GM12878 (cell line): ENCODE measurements around the gene MAN1B1. TPM values are rescaled to one million over a fixed set of nuclear protein-coding genes. Genes with fewer than 3 reads are reported as not detected.

Experiments
- ATAC-seq: fragments of 200-7000 bp; cut with Tn5 transposase; 3 replicates; pipeline ENCODE4 v1.9.1; 2020; ENCODE audit warnings: mild to moderate bottlenecking, moderate library complexity
- BruUV-seq: library from RNA; stranded (reverse); fragments of 400-500 nt; replicated peaks from 2 replicates; lab custom pipeline; 2021; lab: Mats Ljungman, UMichigan
- CTCF ChIA-PET: fragments of 300-600 bp; sonication (Branson Sonifier 250); formaldehyde crosslinking; extraction: SDS; loops from one replicate; lab custom pipeline; 2021; ENCODE audit warnings: inconsistent platforms; lab: Yijun Ruan, JAX
- POLR2A ChIA-PET: fragments of 350-600 bp; formaldehyde crosslinking; extraction: SDS; loops from one replicate; lab custom pipeline; 2021; ENCODE audit warnings: inconsistent platforms; lab: Charles Lee
- RAD21 ChIA-PET: fragments of 300-600 bp; sonication (Branson Sonifier 250); formaldehyde crosslinking; loops from one replicate; lab custom pipeline; 2023; ENCODE audit warnings: antibody characterized with exemption; ENCODE audit not compliant: unreplicated experiment; lab: Charles Lee
- SMC1A ChIA-PET: fragments of 300-600 bp; sonication (Branson Sonifier 250); formaldehyde crosslinking; loops from one replicate; lab custom pipeline; 2023; ENCODE audit not compliant: unreplicated experiment, uncharacterized antibody; lab: Charles Lee
- DNase-seq: peaks from one replicate; pipeline ENCODE4 v3.0.0-alpha.2; 2011; ENCODE audit warnings: low read depth, low spot score
- FAIRE-seq: peaks from 3 replicates; lab custom pipeline; 2011; peaks lifted over from hg19 to GRCh38; lab: Jason Lieb, UNC
- H2AFZ ChIP-seq: 2 replicates; pipeline ENCODE4 v1.6.0; 2011; ENCODE audit warnings: low read depth, low read length, control low read depth; ENCODE audit not compliant: control insufficient read depth
- H3K27ac ChIP-seq: 2 replicates; pipeline ENCODE4 v1.5.1; 2011; ENCODE audit warnings: control low read depth; ENCODE audit not compliant: control insufficient read depth, insufficient read depth
- H3K27me3 ChIP-seq, 2 experiments: replicated peaks in 1 of 2; 2 replicates each; pipeline versions ENCODE4 v1.6.0 to v1.6.1; 2011; ENCODE audit warnings: low read length in 1 of 2; ENCODE audit not compliant: control insufficient read depth in 2 of 2, insufficient read depth in 2 of 2
- H3K36me3 ChIP-seq, 2 experiments: 2 replicates each; pipeline ENCODE4 v1.5.1; 2011; ENCODE audit warnings: low read length in 1 of 2; ENCODE audit not compliant: control insufficient read depth in 2 of 2, insufficient read depth in 2 of 2
- H3K4me1 ChIP-seq: 2 replicates; pipeline ENCODE4 v1.6.1; 2011; ENCODE audit warnings: mild to moderate bottlenecking, low read length, moderate library complexity, mixed read lengths; ENCODE audit not compliant: control insufficient read depth, insufficient read depth
- H3K4me2 ChIP-seq: 2 replicates; pipeline ENCODE4 v1.6.0; 2011; ENCODE audit warnings: control low read depth; ENCODE audit not compliant: control insufficient read depth, insufficient read depth
- H3K4me3 ChIP-seq: fragments of 200-600 bp; sonication (generic); 2 replicates; pipeline ENCODE4 v1.5.1; 2016
- H3K79me2 ChIP-seq: 2 replicates; pipeline ENCODE4 v1.6.0; 2011; ENCODE audit warnings: low read length; ENCODE audit not compliant: control insufficient read depth, insufficient read depth
- H3K9ac ChIP-seq: 2 replicates; pipeline ENCODE4 v1.8.0; 2011; ENCODE audit warnings: low read length, control low read depth, mixed read lengths; ENCODE audit not compliant: control insufficient read depth, insufficient read depth
- H3K9me3 ChIP-seq: replicated peaks from 3 replicates; pipeline ENCODE4 v1.5.1; 2011; ENCODE audit warnings: mild to moderate bottlenecking, low read length; ENCODE audit not compliant: control insufficient read depth, insufficient read depth
- H4K20me1 ChIP-seq: 2 replicates; pipeline ENCODE4 v1.6.0; 2011; ENCODE audit not compliant: control insufficient read depth, insufficient read depth
- JUND ChIP-seq: IDR thresholded peaks from 2 replicates; pipeline ENCODE4 v1.6.1; 2012; ENCODE audit warnings: low read depth, mild to moderate bottlenecking, low read length, improper control_type of control experiment, moderate library complexity
- SRF ChIP-seq, 2 experiments: IDR thresholded peaks; 2 replicates each; pipeline ENCODE4 v1.6.1; 2011; ENCODE audit warnings: low read depth in 2 of 2, low read length in 2 of 2, mild to moderate bottlenecking in 1 of 2, moderate library complexity in 1 of 2
- STAT1 ChIP-seq: fragments of 450-650 bp; conservative IDR thresholded peaks from 2 replicates; pipeline ENCODE4 v1.6.1; 2014; ENCODE audit warnings: antibody characterized with exemption, mild to moderate bottlenecking
- TCF3 ChIP-seq: IDR thresholded peaks from 2 replicates; pipeline ENCODE4 v1.6.1; 2012; ENCODE audit warnings: low read depth, mild to moderate bottlenecking, low read length, borderline replicate concordance; ENCODE audit not compliant: insufficient read depth
- WGBS: methylation state at CpG from one replicate; pipeline ENCODE4 v1.1.6; 2016; ENCODE audit warnings: low lambda C conversion rate; ENCODE audit not compliant: insufficient replicate concordance, insufficient coverage; ENCODE audit errors: missing lambda C conversion rate; 5-methylcytosine and 5-hydroxymethylcytosine counted together
- in situ Hi-C: fragments of 300-500 bp; cut with MboI; formaldehyde crosslinking; loops from 9 replicates; pipeline ENCODE4 v1.14.3; 2018; ENCODE audit warnings: mixed read lengths
- intact Hi-C: fragments of 100-400 bp; cut with micrococcal nuclease; formaldehyde crosslinking; loops from one replicate; pipeline ENCODE4 v1.14.2; 2022; ENCODE audit not compliant: unreplicated experiment
- polyA plus RNA-seq, 11 experiments: library from polyadenylated mRNA; depleted of rRNA in 4 of 11; unstranded in 6 of 11; stranded (reverse) in 5 of 11; fragments of >200 nt; fragmentation: Nextera tagmentation in 4 of 11; fragmentation: Illumina TruSeq in 1 of 11; extraction: Ambion mirVana in 4 of 11; extraction: Trizol in 1 of 11; gene quantifications; 1 replicate in 1 of 11; 2 replicates in 10 of 11; pipeline versions ENCODE4 v1.2.1 to v1.2.3, GENCODE V29; 2011 to 2016; ENCODE audit warnings: inconsistent platforms in 2 of 11, missing spikeins in 2 of 11, low read depth in 1 of 11
- total RNA-seq, 4 experiments: library from RNA; depleted of rRNA in 3 of 4; stranded (reverse); fragments of >200 nt in 3 of 4; fragmentation: Illumina TruSeq in 1 of 4; extraction: Trizol in 1 of 4; gene quantifications; 2 replicates each; pipeline versions ENCODE4 v1.2.1 to v1.2.3, GENCODE V29; 2013 to 2021
- TF ChIP-seq, protein P1 (sequence below): IDR thresholded peaks from 2 replicates; pipeline ENCODE4 v1.6.1; 2011; ENCODE audit warnings: borderline replicate concordance, low read depth, mild to moderate bottlenecking, moderate library complexity, low read length; ENCODE audit not compliant: insufficient read depth, poor library complexity, severe bottlenecking
- TF ChIP-seq, protein P2 (sequence below): fragments of 450-650 bp; IDR thresholded peaks from 2 replicates; pipeline ENCODE4 v1.6.1; 2017; ENCODE audit warnings: low read depth, mild to moderate bottlenecking, moderate library complexity

Gene MAN1B1
- total and polyA plus RNA-seq, 10 of the 15 experiments (the other 5 are each of a cell fraction or from before 2014, with no cell fraction given): 0.71 to 34.1 (median 22.7) TPM

DNA sequence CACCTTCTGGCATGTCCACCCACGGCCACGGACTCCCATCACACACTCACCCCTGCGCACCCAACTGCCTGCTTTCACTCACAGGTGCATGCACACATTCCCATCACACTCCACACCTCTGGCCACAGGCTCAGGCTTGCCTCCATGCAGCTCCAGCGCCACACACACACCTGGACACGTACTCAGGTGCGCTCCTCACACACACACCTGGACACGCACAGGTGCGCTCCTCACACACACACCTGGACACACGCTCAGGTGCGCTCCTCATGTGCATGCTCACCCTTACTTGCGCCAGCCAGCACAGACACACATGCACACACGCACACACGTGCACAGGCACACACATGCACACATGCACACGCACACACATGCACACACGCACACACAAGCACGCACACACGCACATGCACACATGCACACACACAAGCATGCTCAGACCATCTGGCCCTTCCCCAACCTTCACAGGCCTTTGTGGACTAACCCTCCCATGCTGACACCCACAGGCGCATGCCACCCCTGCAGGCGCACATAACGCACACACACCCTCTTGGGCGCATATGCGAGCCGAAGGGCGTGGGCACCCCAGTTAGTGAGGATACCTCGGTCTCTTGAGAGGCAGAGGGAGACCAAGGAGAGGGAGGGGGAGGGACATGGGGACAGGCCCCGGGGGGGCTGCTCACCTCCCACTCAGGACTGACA lies 60.5 kb downstream of the MAN1B1 start:
- Histone ChIP-seq H3K4me2 (no peak overlapping the region), H3K27me3 (no peaks in the 10 kb centered on the region), H3K9me3 (no peaks in the 10 kb centered on the region), H3K27ac (no peak overlapping the region), H4K20me1 (no peaks in the 10 kb centered on the region), H2AFZ (no peak overlapping the region), H3K4me1 (peaks cover 9% of the 10 kb centered on the region; the same call in 1 of the 2 replicates), H3K4me3 (no peak overlapping the region), H3K36me3 (no peaks in the 10 kb centered on the region), H3K79me2 (no peaks in the 10 kb centered on the region), H3K9ac (no peak overlapping the region)
- no TSS peak for BruUV-seq
- TF ChIP-seq, protein P1, sequence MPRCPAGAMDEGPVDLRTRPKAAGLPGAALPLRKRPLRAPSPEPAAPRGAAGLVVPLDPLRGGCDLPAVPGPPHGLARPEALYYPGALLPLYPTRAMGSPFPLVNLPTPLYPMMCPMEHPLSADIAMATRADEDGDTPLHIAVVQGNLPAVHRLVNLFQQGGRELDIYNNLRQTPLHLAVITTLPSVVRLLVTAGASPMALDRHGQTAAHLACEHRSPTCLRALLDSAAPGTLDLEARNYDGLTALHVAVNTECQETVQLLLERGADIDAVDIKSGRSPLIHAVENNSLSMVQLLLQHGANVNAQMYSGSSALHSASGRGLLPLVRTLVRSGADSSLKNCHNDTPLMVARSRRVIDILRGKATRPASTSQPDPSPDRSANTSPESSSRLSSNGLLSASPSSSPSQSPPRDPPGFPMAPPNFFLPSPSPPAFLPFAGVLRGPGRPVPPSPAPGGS: peak; percentile 77
- TF ChIP-seq STAT1: no peak
- TF ChIP-seq TCF3: 0 out of 2 replicates have a peak, but pooled peaks have one; percentile 11
- FAIRE-seq (no peak), DNase-seq (no peak), ATAC-seq (no peak)
- CTCF ChIA-PET: no interaction called here
- RAD21 ChIA-PET: interaction anchor here (0.6 kb wide), 1 partner anchor 13 kb away, joined by 3 read pairs; no protein-coding TSS in a partner anchor
- intact Hi-C loops (no loop called here), in situ Hi-C loops (no loop called here)
- 74% methylated on average over 26 of the region's 26 CpGs for WGBS
- POLR2A ChIA-PET: interaction anchor here (1.0 kb wide), 1 partner anchor 17 kb away, joined by 3 read pairs; no protein-coding TSS in a partner anchor
- SMC1A ChIA-PET: no interaction called here

DNA sequence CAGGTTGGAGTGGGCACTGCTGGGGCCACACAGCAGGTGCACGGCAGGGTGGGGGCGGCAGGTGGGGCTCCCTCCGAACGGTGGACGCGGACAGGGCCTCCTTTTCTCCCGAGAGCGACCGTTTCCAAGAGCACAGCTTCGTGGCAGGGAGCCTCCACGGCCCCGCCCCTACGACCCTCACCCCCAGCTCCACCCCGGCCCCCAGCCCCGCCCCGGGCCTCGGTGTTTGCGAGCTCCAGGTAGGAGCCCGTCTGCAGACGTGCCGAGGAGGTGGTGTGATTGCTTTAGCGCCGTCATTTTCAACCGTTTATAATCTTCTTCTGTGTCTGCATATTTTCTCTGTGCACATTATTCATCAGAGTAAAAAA lies 61.0 kb downstream of the MAN1B1 start:
- Histone ChIP-seq H3K4me2 (no peak overlapping the region), H2AFZ (no peak overlapping the region), H4K20me1 (no peaks in the 10 kb centered on the region), H3K4me1 (peaks cover 9% of the 10 kb centered on the region; the same call in 1 of the 2 replicates), H3K79me2 (no peaks in the 10 kb centered on the region), H3K27ac (no peak overlapping the region), H3K9ac (no peak overlapping the region), H3K36me3 (no peaks in the 10 kb centered on the region), H3K4me3 (no peak overlapping the region), H3K9me3 (no peaks in the 10 kb centered on the region; the same call in 2 of the 3 replicates), H3K27me3 (no peaks in the 10 kb centered on the region)
- ChIA-PET POLR2A (interaction anchor here (1.0 kb wide), 1 partner anchor 18 kb away, joined by 3 read pairs; no protein-coding TSS in a partner anchor), SMC1A (no interaction called here), RAD21 (interaction anchor here (0.6 kb wide), 1 partner anchor 13 kb away, joined by 3 read pairs; no protein-coding TSS in a partner anchor), CTCF (no interaction called here)
- 48% methylated on average over 18 of the region's 24 CpGs for WGBS
- DNase-seq (no peak), FAIRE-seq (no peak), ATAC-seq (no peak)
- in situ Hi-C loops (no loop called here), intact Hi-C loops (no loop called here)
- no TSS peak for BruUV-seq
- TF ChIP-seq SRF (IDR thresholded peaks at IDR 0.05; ENCODE audit: low read depth in 2 of 2, low read length in 2 of 2) (no peak), JUND (no peak)
- TF ChIP-seq, protein P2, sequence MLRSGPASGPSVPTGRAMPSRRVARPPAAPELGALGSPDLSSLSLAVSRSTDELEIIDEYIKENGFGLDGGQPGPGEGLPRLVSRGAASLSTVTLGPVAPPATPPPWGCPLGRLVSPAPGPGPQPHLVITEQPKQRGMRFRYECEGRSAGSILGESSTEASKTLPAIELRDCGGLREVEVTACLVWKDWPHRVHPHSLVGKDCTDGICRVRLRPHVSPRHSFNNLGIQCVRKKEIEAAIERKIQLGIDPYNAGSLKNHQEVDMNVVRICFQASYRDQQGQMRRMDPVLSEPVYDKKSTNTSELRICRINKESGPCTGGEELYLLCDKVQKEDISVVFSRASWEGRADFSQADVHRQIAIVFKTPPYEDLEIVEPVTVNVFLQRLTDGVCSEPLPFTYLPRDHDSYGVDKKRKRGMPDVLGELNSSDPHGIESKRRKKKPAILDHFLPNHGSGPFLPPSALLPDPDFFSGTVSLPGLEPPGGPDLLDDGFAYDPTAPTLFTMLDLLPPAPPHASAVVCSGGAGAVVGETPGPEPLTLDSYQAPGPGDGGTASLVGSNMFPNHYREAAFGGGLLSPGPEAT: no peak
